GM23338 (cell line): ENCODE results near the gene WDR49. TPM values are rescaled to one million over a fixed set of nuclear protein-coding genes. Genes with fewer than 3 reads are reported as not detected.

ENCODE experiments used
- ATAC-seq: fragments of 200-7000 bp; cut with Tn5 transposase; 3 replicates; pipeline ENCODE4 v1.9.1; 2020
- DNase-seq: peaks from one replicate; pipeline ENCODE4 v3.0.0-alpha.2; 2015; ENCODE audit warnings: low spot score
- H2AFZ ChIP-seq: fragments of 200-600 bp; sonication (generic); 2 replicates; pipeline ENCODE4 v1.8.0; 2016; ENCODE audit warnings: antibody characterized with exemption, mild to moderate bottlenecking, moderate library complexity
- H3F3A ChIP-seq: fragments of 200-600 bp; sonication (generic); replicated peaks from 2 replicates; pipeline ENCODE4 v1.8.0; 2017; ENCODE audit warnings: antibody characterized with exemption, mixed run types, low read depth
- H3K27ac ChIP-seq: fragments of 200-600 bp; sonication (generic); 2 replicates; pipeline ENCODE4 v1.6.1; 2016; ENCODE audit warnings: low read depth
- H3K27me3 ChIP-seq: fragments of 200-600 bp; sonication (generic); 2 replicates; pipeline ENCODE4 v1.8.0; 2016; ENCODE audit warnings: mild to moderate bottlenecking, mixed run types, moderate library complexity; ENCODE audit not compliant: insufficient read depth
- H3K36me3 ChIP-seq: fragments of 200-600 bp; sonication (generic); 2 replicates; pipeline ENCODE4 v1.8.0; 2016; ENCODE audit warnings: mild to moderate bottlenecking; ENCODE audit not compliant: insufficient read depth
- H3K4me1 ChIP-seq: fragments of 200-600 bp; sonication (generic); 2 replicates; pipeline ENCODE4 v1.8.0; 2016; ENCODE audit warnings: mild to moderate bottlenecking, moderate library complexity; ENCODE audit not compliant: insufficient read depth
- H3K4me2 ChIP-seq: fragments of 200-600 bp; sonication (generic); 2 replicates; pipeline ENCODE4 v1.7.1; 2017; ENCODE audit warnings: mixed run types
- H3K4me3 ChIP-seq: fragments of 200-600 bp; sonication (generic); 2 replicates; pipeline ENCODE4 v1.6.1; 2016; ENCODE audit warnings: mixed run types
- H3K79me2 ChIP-seq: fragments of 200-600 bp; sonication (generic); replicated peaks from 2 replicates; pipeline ENCODE4 v1.8.0; 2017; ENCODE audit warnings: mild to moderate bottlenecking; ENCODE audit not compliant: insufficient read depth
- H3K9me2 ChIP-seq: fragments of 200-600 bp; sonication (generic); 2 replicates; pipeline ENCODE4 v1.8.0; 2017; ENCODE audit not compliant: insufficient read depth
- H4K20me1 ChIP-seq: fragments of 200-600 bp; sonication (generic); replicated peaks from 2 replicates; pipeline ENCODE4 v1.8.0; 2017; ENCODE audit warnings: mild to moderate bottlenecking; ENCODE audit not compliant: insufficient read depth
- H3K27ac Mint-ChIP-seq: 2 replicates; pipeline ENCODE4 v1.8.0; 2020; ENCODE audit warnings: inconsistent platforms, mild to moderate bottlenecking, moderate library complexity, mixed read lengths
- H3K27me3 Mint-ChIP-seq: 3 replicates; pipeline ENCODE4 v1.8.0; 2022; ENCODE audit warnings: low read depth, mild to moderate bottlenecking, moderate library complexity, mixed read lengths, inconsistent platforms; ENCODE audit not compliant: insufficient read depth, poor library complexity
- H3K36me3 Mint-ChIP-seq: 3 replicates; pipeline ENCODE4 v1.8.0; 2021; ENCODE audit warnings: low read depth, mild to moderate bottlenecking, inconsistent platforms, moderate library complexity, mixed read lengths
- H3K4me1 Mint-ChIP-seq: 3 replicates; pipeline ENCODE4 v1.8.0; 2020; ENCODE audit warnings: mild to moderate bottlenecking, inconsistent platforms, mixed read lengths
- H3K4me3 Mint-ChIP-seq: 3 replicates; pipeline ENCODE4 v1.8.0; 2021; ENCODE audit warnings: moderate library complexity, mild to moderate bottlenecking, inconsistent platforms, mixed read lengths
- H3K9me3 Mint-ChIP-seq: 3 replicates; pipeline ENCODE4 v1.8.0; 2020; ENCODE audit warnings: moderate library complexity, mild to moderate bottlenecking, inconsistent platforms, mixed read lengths
- CTCF ChIP-seq, 2 experiments: fragments of 200-600 bp in 1 of 2; sonication (generic) in 1 of 2; conservative IDR thresholded peaks; 2 replicates each; pipeline versions ENCODE4 v1.5.1 to v1.6.1; 2016 to 2017; ENCODE audit warnings: antibody characterized with exemption in 2 of 2, low read depth in 2 of 2, mild to moderate bottlenecking in 2 of 2, moderate library complexity in 1 of 2
- ETS1 ChIP-seq: IDR thresholded peaks from 2 replicates; pipeline ENCODE4 v1.6.1; 2016; ENCODE audit warnings: antibody characterized with exemption
- EZH2 ChIP-seq: fragments of 200-600 bp; sonication (generic); IDR thresholded peaks from one replicate; pipeline ENCODE4 v1.8.0; 2017; ENCODE audit warnings: antibody characterized with exemption, mild to moderate bottlenecking, low read depth; ENCODE audit not compliant: unreplicated experiment
- EZH2phosphoT487 ChIP-seq: fragments of 200-600 bp; sonication (generic); IDR thresholded peaks from one replicate; pipeline ENCODE4 v1.8.1; 2018; ENCODE audit warnings: antibody characterized with exemption; ENCODE audit not compliant: unreplicated experiment
- JUNB ChIP-seq: IDR thresholded peaks from one replicate; pipeline ENCODE4 v1.6.1; 2016; ENCODE audit warnings: antibody characterized with exemption; ENCODE audit not compliant: unreplicated experiment
- NANOG ChIP-seq: IDR thresholded peaks from 2 replicates; pipeline ENCODE4 v1.6.1; 2016; ENCODE audit warnings: antibody characterized with exemption, borderline replicate concordance
- POLR2AphosphoS5 ChIP-seq: IDR thresholded peaks from 2 replicates; pipeline ENCODE4 v1.6.1; 2016; ENCODE audit warnings: antibody characterized with exemption, low read depth
- REST ChIP-seq: IDR thresholded peaks from one replicate; pipeline ENCODE4 v1.6.1; 2018; ENCODE audit warnings: antibody characterized with exemption; ENCODE audit not compliant: unreplicated experiment
- STAT1 ChIP-seq: IDR thresholded peaks from one replicate; pipeline ENCODE4 v1.6.1; 2016; ENCODE audit warnings: antibody characterized with exemption; ENCODE audit not compliant: unreplicated experiment
- ZNF114 ChIP-seq: fragments of 250-450 bp; sonication (Bioruptor Pico); IDR thresholded peaks from 2 replicates; pipeline ENCODE4 v1.5.0; 2020; ENCODE audit warnings: mild to moderate bottlenecking, moderate library complexity
- ZNF331 ChIP-seq: fragments of 250-450 bp; sonication (Bioruptor Pico); IDR thresholded peaks from 2 replicates; pipeline ENCODE4 v1.5.0; 2020; ENCODE audit warnings: low read depth, mild to moderate bottlenecking, moderate library complexity
- polyA plus RNA-seq: library from polyadenylated mRNA; unstranded; fragments of >200 nt; fragmentation: Nextera tagmentation; extraction: Ambion mirVana; gene quantifications from 2 replicates; pipeline ENCODE4 v1.2.1, GENCODE V29; 2016
- total RNA-seq: library from RNA; depleted of rRNA; stranded (reverse); fragments of >200 nt; shearing (Covaris generic); gene quantifications from 2 replicates; pipeline ENCODE4 v1.2.3, GENCODE V29; 2014

WDR49 gene
- total and polyA plus RNA-seq, 2 experiments from 2014 or later, result 1.4 to 1.9 TPM

GRCh38 chr3:167684388-167684993 is 30.7 kb upstream of the WDR49 start:
- Histone ChIP-seq H3K79me2 (0 out of 2 replicates have a peak, but pooled peaks cover 5% of the 10 kb centered on the region), H3K36me3 (peaks cover 3% of the 10 kb centered on the region; the same call in 1 of the 2 replicates), H3K27me3 (no peaks in the 10 kb centered on the region), H3K4me3 (no peak overlapping the region), H3K4me1 (peaks cover 21% of the 10 kb centered on the region), H3K9me2 (no peaks in the 10 kb centered on the region), H3F3A (no peaks in the 10 kb centered on the region), H3K27ac (no peak overlapping the region), H3K4me2 (no peak overlapping the region), H4K20me1 (no peaks in the 10 kb centered on the region), H2AFZ (no peak overlapping the region)
- Mint-ChIP-seq H3K27me3 (no peaks in the 10 kb centered on the region), H3K4me3 (no peak overlapping the region), H3K36me3 (peaks cover 16% of the 10 kb centered on the region), H3K9me3 (no peaks in the 10 kb centered on the region), H3K4me1 (peaks cover 10% of the 10 kb centered on the region), H3K27ac (no peak overlapping the region)
- ATAC-seq (peak; percentile 77), DNase-seq (peak; percentile 88)
- TF ChIP-seq CTCF (conservative IDR thresholded peaks at IDR 0.05; ENCODE audit: low read depth in 2 of 2) (peak; percentile 56 to 91), ZNF114 (CRISPR knock-in tag) (no peak)

- Histone ChIP-seq H2AFZ (no peak overlapping the region), H3K36me3 (peaks cover 17% of the 10 kb centered on the region; the same call in 1 of the 2 replicates), H3K79me2 (no peaks in the 10 kb centered on the region), H3K4me1 (no peaks in the 10 kb centered on the region), H3K4me3 (no peak overlapping the region), H3K9me2 (no peaks in the 10 kb centered on the region), H3K27ac (no peak overlapping the region), H3K4me2 (no peak overlapping the region), H4K20me1 (no peaks in the 10 kb centered on the region), H3F3A (no peaks in the 10 kb centered on the region), H3K27me3 (no peaks in the 10 kb centered on the region)
- no peaks in the 10 kb centered on the region for H3K27me3 Mint-ChIP-seq
- no peak overlapping the region for H3K27ac Mint-ChIP-seq
- H3K4me1 Mint-ChIP-seq, result no peaks in the 10 kb centered on the region
- no peak overlapping the region for H3K4me3 Mint-ChIP-seq
- H3K36me3 Mint-ChIP-seq, result peaks cover 59% of the 10 kb centered on the region
- ATAC-seq, result no peak
- no peak for DNase-seq
- H3K9me3 Mint-ChIP-seq, result peaks cover 21% of the 10 kb centered on the region
- no peak for TF ChIP-seq JUNB
- no peak for TF ChIP-seq REST
- TF ChIP-seq ZNF114 (CRISPR knock-in tag), result no peak
- TF ChIP-seq STAT1, result no peak
- TF ChIP-seq EZH2phosphoT487, result no peak
- no peak for TF ChIP-seq ETS1
- TF ChIP-seq CTCF (conservative IDR thresholded peaks at IDR 0.05; ENCODE audit: low read depth in 2 of 2), result no peak
- TF ChIP-seq NANOG, result no peak
- TF ChIP-seq ZNF331, result no peak
- TF ChIP-seq POLR2AphosphoS5, result no peak
- no peak for TF ChIP-seq EZH2
Measured at GRCh38 chr3:167679526-167679925, 25.8 kb upstream of the WDR49 start.
